Activated gamma-delta T cell (primary cell): Measurements from ENCODE around the gene GLS.
"Not testable (repeated sequence)": the region's sequence is repeated elsewhere in the genome, so short reads cannot be mapped to it uniquely, and the experiment has no call there.

ENCODE experiments used
- DNase-seq: peaks from one replicate; lab custom pipeline; 2025; lab: John Stamatoyannopoulos, UW
- total RNA-seq, 2 donors: gene quantifications; one replicate each; lab custom pipeline; 2026; lab: John Stamatoyannopoulos, UW

The GLS gene
- 242 to 247 reads per million in 2 donors for total RNA-seq

DNA sequence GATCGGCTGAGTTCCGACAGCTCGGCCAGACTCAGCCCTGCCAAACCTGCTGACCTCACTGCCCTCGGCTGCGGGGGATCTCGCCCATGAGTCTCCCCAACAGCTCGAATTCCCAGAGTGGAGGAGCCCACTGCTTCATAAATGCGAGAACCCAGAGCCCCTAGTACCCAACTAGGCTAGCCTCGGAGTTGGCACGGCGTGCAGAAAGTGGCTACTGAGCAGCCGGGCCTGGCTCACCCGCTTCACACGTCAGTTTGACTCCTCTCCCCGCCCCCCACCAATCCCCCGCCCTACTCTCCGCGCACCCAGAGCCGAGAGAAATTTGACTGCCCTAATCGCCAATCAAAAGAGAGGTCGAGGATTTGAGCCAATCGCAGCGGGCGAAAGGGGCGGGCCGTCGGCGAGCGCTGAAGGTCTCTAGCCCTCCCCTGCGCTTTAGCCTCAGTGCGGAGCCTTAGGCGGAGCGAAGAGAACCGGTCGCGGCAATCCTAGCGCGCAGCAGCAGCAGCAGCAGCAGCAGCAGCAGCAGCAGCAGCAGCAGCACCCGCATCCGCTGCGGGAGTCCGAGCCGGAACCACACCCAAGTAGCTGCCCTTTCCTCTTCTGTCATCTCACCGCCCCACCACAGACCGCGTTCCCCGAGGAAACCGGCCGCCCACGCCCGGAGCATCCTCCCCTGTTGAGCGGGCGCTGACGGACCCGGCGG, at the start of gene GLS:
TSS of gene GLS (plus strand) at position 444 of the 706 bp plus-strand sequence. CDS start 264 bp downstream, outside the sequence.
- peak; percentile 87 for DNase-seq

GRCh38 chr2:190831941-190832340, 48.7 kb upstream of the GLS start:
- no peak for DNase-seq

- DNase-seq: no peak
Measured at GRCh38 chr2:190834890-190835208, 45.8 kb upstream of the GLS start.

DNA sequence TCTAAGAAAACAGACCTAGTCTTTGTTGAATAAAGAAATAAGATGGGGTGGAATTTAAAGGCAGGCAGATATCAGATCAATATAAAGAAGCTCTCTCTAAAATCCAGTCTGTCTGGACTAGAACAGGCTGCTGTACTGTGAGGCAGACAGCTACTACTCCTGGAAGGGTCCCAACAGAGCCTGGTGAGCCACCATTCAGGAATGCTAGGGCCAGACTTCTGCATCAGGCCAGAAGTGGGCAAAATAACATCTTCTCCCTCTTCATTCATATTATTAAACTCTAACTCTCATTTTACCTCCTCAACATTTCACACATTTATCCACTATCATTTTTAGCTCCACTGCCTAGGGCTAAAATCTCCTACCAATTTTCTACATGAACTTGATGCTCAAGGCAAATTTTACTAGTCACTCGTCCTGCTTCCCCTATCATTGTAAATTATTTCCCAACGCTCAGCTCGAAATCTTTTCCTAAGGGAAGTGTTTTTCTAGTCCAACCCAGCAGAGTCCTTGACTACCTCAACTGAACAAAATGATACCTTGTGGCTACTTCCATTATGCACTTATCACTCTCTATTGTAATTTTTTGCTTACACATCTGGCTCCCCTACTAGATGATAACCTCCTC, 45.2 kb upstream of the GLS start:
- DNase-seq: no peak

- DNase-seq: no peak
Measured at GRCh38 chr2:190836767-190837166, 43.9 kb upstream of the GLS start.

DNA sequence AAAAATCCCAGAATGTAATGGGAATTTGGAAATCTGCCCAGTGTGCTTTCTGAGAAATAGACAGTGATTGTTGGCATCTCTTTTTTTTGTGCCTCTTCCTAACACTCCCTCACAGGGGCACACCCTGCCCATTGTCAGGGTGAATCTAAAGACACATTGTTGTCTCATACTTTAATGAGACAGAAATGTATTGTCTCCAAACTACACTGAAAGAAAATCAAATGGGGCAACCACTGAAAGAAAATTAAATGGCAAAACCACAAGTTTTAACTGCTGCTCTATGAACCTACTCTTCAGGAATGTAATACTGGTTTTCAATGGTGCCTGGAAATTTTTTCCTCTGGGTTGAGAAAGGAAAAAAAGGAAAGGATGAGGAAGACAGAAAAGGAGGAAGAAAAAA, 43.2 kb upstream of the GLS start:
- DNase-seq: no peak

DNA sequence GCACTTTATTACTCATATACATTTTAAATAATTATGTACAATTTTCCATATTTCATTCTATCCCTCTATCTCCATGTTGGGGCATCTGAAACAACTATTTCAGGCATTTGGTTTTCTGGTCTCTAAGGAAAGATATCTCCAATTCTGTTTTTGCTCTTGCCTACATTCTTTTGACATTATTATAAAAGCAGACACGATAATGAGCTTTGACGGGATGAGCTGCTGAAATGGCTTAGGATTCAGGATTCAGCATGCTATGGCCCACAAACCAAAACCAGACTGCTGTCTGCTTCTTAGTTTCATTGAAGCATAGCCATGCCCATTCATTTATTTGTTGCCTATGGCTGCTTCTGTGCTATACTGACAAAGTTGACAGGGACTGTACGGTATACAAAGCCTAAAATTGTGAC, 42.7 kb upstream of the GLS start:
- no peak for DNase-seq

DNA sequence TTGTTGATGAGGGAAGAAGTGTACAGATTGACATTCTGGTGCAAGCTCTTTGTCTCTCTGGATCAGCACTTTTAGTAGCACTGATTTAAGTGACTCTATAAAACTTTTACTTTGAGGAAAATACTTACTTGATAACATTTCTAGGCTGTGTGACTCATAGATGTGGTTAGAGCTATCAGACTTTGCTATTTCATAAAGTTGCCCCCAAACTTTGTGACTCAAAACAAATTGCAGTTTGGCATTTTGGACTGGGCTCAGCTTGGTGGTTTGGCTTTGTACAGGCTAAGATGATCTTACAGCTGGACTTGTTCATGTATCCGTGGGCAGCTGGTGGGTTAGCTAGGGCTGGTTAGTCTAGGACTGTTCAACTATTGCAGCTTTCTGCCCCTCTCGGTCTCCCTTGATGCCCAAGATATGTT, 42.1 kb upstream of the GLS start:
- no peak for DNase-seq

- no peak for DNase-seq
Measured at GRCh38 chr2:190840569-190841172, 40.0 kb upstream of the GLS start.

GRCh38 chr2:190841707-190842505, 38.7 kb upstream of the GLS start:
- no peak for DNase-seq

DNA sequence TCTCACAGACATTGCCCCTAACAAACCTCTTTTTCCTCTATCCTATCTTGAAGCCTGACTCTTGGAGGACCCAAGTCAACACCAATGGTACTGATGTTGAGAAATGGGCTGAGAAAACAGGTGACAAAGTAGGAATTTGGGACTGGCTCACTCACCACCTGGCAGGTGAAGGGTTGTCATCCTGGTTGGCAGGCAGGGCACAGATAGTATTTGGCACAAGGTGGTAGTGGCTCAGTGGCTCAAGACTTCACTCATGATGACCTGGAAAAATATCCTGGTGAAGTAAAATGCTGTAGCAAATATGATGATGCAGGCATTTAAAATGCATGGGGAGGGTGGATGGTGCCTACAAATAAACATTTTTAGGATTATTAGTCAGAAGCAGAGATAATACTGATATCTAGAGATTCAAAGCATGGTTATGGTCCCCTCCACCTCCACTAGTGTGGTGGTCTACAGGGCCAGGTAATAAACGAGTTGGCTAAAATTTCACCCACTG, 38.0 kb upstream of the GLS start:
- DNase-seq: no peak

DNA sequence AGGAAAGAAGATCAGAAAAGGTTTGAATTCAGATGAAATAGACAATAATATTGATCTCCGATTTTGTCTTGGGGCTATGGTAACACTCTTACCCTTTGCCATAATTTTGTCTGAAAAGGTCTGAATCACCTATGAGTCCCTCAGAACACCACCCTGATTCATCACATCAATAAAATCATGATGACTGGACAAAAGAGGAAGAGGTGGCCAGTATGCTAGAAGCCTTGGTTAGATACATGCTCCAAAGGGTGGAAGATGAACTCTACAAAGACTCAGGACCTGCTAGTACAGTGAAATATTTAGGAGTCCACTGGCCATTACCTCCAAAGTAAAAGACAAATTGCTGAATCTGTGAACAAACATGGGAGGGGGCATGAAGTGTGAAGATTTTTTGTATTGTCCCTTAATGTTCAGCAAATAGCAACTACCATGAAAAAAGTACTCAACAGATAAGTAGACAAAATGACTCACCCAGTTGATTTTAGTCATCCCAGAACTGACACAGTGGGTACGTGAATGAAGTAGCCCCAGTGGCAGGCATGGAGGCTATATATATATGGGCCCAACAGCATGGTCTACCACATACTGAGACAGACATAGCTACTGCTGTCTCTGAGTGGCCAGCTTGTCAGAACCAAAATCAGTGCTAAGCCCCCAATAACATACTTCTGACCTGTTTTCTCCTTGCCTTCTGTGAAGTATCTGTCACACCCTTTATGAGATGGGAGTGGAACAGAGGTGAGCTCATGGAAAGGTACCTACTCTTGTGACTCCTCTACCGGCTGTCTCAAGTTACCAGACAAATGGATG, 36.5 kb upstream of the GLS start:
- DNase-seq: no peak

GRCh38 chr2:190844700-190845401, 35.8 kb upstream of the GLS start:
- DNase-seq: no peak

DNA sequence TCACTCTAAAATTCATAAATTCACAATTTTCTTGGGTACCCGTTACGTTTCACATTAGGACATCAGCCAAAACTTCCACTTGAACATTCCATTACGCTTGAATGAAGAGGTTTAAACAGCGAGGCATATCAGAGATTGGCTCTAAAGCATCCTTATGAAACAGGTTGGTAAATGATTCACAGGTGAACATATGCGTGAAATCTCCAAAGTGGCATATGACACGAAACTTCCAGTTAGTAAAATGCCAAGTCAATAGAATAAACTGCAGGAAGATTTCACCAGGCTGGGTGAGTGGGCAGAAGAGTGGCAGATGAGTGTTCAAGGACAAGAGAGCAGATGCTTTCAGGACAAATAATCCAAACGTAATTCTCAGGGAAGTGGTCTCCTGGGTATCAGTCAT, 33.9 kb upstream of the GLS start:
- no peak for DNase-seq

DNA sequence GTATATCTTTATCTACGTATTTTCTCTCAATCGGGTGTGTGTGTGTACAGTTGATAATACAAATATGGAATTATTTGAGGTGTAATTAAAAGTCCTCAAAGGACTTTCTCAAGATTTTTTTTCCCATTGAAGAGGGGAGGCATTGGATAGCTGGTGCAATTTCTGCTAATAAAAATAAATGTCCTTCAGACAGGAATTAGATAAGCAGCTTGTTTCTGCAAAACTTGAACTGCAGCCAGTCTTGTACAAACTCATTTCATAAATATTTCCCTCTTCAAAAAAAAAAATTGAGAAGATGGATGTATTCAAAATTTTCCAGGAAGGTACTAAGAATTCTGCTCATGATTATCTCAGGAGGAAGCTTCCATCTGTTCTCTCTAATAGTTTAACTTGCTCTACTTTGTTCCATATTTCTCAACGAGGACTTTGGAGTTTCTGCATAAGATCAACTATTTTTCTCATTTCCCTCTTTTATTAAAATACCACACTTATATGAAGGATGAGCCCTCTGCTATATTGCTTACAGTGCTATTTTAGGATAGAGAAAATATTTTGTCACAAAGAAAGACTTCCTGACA, 33.0 kb upstream of the GLS start:
- DNase-seq: no peak

- no peak for DNase-seq
Measured at GRCh38 chr2:190849774-190850173, 30.8 kb upstream of the GLS start.

GRCh38 chr2:190853022-190853421, 27.6 kb upstream of the GLS start:
- DNase-seq: not testable (repeated sequence)

- no peak for DNase-seq
Measured at GRCh38 chr2:190853531-190854383, 26.9 kb upstream of the GLS start.

DNA sequence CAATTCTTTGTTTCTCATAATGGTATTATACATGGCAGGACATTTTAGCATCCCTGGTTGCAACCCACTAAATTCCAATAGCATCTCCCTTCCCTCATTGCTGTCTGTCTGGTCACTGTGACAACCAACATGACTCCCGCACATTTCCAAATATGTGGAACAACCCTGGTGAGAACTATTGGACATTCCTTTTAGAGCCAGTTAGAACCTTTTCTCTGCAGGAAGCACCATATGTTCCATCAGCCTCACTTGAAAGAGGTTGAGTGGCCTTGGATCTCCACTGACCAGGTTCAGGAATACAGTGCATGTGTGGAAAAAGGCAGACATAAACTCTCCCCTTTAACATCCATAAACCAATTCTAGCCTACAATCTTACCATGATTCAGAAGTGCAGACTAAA, 25.9 kb upstream of the GLS start:
- no peak for DNase-seq

GRCh38 chr2:190855245-190855644, 25.4 kb upstream of the GLS start:
- no peak for DNase-seq
